ENCODE measurements around the gene SLC5A12. TPM values are rescaled to one million over a fixed set of nuclear protein-coding genes. Genes with fewer than 3 reads are reported as not detected.

The SLC5A12 gene
- polyA plus RNA-seq, 1 donor from 2014 or later: not detected

GRCh38 chr11:26677566-26677965 is 44.3 kb downstream of the SLC5A12 start:
- Histone ChIP-seq H3K9me2 (ENCODE audit: insufficient read depth, low read length) (no peaks in the 10 kb centered on the region), H3K79me2 (replicated peaks; ENCODE audit: insufficient read depth, low read length) (no peaks in the 10 kb centered on the region), H3K4me3 (ENCODE audit: low read length) (no peak overlapping the region), H3K27ac (ENCODE audit: low read length) (no peak overlapping the region), H3K27me3 (ENCODE audit: insufficient read depth, low read depth, low read length) (no peaks in the 10 kb centered on the region), H3K4me2 (ENCODE audit: low read length) (no peak overlapping the region), H3K9me3 (ENCODE audit: low read length) (no peaks in the 10 kb centered on the region), H4K20me1 (ENCODE audit: insufficient read depth) (no peaks in the 10 kb centered on the region), H3K9ac (ENCODE audit: low read length) (no peak overlapping the region), H3F3A (ENCODE audit: insufficient read depth, low read length, poor library complexity, severe bottlenecking) (no peaks in the 10 kb centered on the region), H2AFZ (ENCODE audit: low read depth, low read length) (no peak overlapping the region), H3K36me3 (ENCODE audit: insufficient read depth, low read length) (no peaks in the 10 kb centered on the region)
- TF ChIP-seq CTCF (IDR thresholded peaks at IDR 0.05; ENCODE audit: poor library complexity, severe bottlenecking): no peak
- no peak for TF ChIP-seq POLR2AphosphoS5 (IDR thresholded peaks at IDR 0.05)
- no peak for TF ChIP-seq RAD21 (conservative IDR thresholded peaks at IDR 0.05)
- no peak for TF ChIP-seq SMC3 (conservative IDR thresholded peaks at IDR 0.05; ENCODE audit: poor library complexity)
- TF ChIP-seq REST (IDR thresholded peaks at IDR 0.05; ENCODE audit: borderline replicate concordance): no peak
- no peak for TF ChIP-seq EZH2 (IDR thresholded peaks at IDR 0.05; ENCODE audit: borderline replicate concordance, insufficient read depth, low read length, poor library complexity, severe bottlenecking)
- no peak for TF ChIP-seq EP300 (conservative IDR thresholded peaks at IDR 0.05; ENCODE audit: poor library complexity, severe bottlenecking)
- TF ChIP-seq TAF1 (IDR thresholded peaks at IDR 0.05; ENCODE audit: low read depth): no peak
- no peak for TF ChIP-seq MXI1 (conservative IDR thresholded peaks at IDR 0.05; ENCODE audit: poor library complexity, severe bottlenecking)

GRCh38 chr11:26676641-26677040 is 45.2 kb downstream of the SLC5A12 start:
- Histone ChIP-seq H3K27ac (ENCODE audit: low read length) (no peak overlapping the region), H3K27me3 (ENCODE audit: insufficient read depth, low read depth, low read length) (no peaks in the 10 kb centered on the region), H3K9me3 (ENCODE audit: low read length) (no peaks in the 10 kb centered on the region), H3K4me3 (ENCODE audit: low read length) (no peak overlapping the region), H3K79me2 (replicated peaks; ENCODE audit: insufficient read depth, low read length) (no peaks in the 10 kb centered on the region), H3K36me3 (ENCODE audit: insufficient read depth, low read length) (no peaks in the 10 kb centered on the region), H3F3A (ENCODE audit: insufficient read depth, low read length, poor library complexity, severe bottlenecking) (no peaks in the 10 kb centered on the region), H3K9ac (ENCODE audit: low read length) (no peak overlapping the region), H4K20me1 (ENCODE audit: insufficient read depth) (no peaks in the 10 kb centered on the region), H2AFZ (ENCODE audit: low read depth, low read length) (no peak overlapping the region), H3K9me2 (ENCODE audit: insufficient read depth, low read length) (no peaks in the 10 kb centered on the region), H3K4me2 (ENCODE audit: low read length) (no peak overlapping the region)
- TF ChIP-seq SMC3 (conservative IDR thresholded peaks at IDR 0.05; ENCODE audit: poor library complexity) (no peak), MXI1 (conservative IDR thresholded peaks at IDR 0.05; ENCODE audit: poor library complexity, severe bottlenecking) (no peak), CTCF (IDR thresholded peaks at IDR 0.05; ENCODE audit: poor library complexity, severe bottlenecking) (no peak)

Data from neural cell (in vitro differentiated cells).